Gastrocnemius medialis (tissue), 4 donors: ENCODE measurements around the gene KCNC1.

Experiments
- POLR2A ChIP-seq, 2 donors: fragments of 450-650 bp; IDR thresholded peaks; one replicate each; pipeline ENCODE4 v1.6.1; 2017; ENCODE audit warnings: antibody characterized with exemption in 2 of 2, mild to moderate bottlenecking in 2 of 2, moderate library complexity in 2 of 2
- TF ChIP-seq, protein P1 (sequence below), 5 experiments: fragments of 450-650 bp in 3 of 5; fragments of 200-600 bp in 2 of 5; sonication (generic) in 2 of 5; IDR thresholded peaks in 4 of 5; conservative IDR thresholded peaks in 1 of 5; 1 replicate in 4 of 5; 2 replicates in 1 of 5; pipeline ENCODE4 v1.5.1; 2016 to 2019; ENCODE audit warnings: antibody characterized with exemption in 5 of 5, mild to moderate bottlenecking in 3 of 5, moderate library complexity in 3 of 5

- TF ChIP-seq, protein P1, sequence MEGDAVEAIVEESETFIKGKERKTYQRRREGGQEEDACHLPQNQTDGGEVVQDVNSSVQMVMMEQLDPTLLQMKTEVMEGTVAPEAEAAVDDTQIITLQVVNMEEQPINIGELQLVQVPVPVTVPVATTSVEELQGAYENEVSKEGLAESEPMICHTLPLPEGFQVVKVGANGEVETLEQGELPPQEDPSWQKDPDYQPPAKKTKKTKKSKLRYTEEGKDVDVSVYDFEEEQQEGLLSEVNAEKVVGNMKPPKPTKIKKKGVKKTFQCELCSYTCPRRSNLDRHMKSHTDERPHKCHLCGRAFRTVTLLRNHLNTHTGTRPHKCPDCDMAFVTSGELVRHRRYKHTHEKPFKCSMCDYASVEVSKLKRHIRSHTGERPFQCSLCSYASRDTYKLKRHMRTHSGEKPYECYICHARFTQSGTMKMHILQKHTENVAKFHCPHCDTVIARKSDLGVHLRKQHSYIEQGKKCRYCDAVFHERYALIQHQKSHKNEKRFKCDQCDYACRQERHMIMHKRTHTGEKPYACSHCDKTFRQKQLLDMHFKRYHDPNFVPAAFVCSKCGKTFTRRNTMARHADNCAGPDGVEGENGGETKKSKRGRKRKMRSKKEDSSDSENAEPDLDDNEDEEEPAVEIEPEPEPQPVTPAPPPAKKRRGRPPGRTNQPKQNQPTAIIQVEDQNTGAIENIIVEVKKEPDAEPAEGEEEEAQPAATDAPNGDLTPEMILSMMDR (IDR thresholded peaks at IDR 0.05 in 4 of 5, conservative IDR thresholded peaks at IDR 0.05 in 1 of 5) = no peak
- TF ChIP-seq POLR2A (IDR thresholded peaks at IDR 0.05) = no peak
Observed at GRCh38 chr11:17814546-17814945, 80.0 kb downstream of the KCNC1 start.
